T-helper 2 cell treated with Interferon-gamma antibody and Interleukin-4, amounts not matched to agents 5 μg/mL and 100 μg/mL, for 36 hours (primary cell): ENCODE data around the gene ZNF398.
"Not testable (repeated sequence)": the region's sequence is repeated elsewhere in the genome, so short reads cannot be mapped to it uniquely, and the experiment has no call there.

ENCODE experiments used
- DNase-seq: peaks from one replicate; pipeline ENCODE4 v3.0.0; 2021; ENCODE audit warnings: low spot score
- H3K27ac Mint-ChIP-seq: one replicate; pipeline ENCODE4 v1.8.0; 2021; ENCODE audit warnings: mild to moderate bottlenecking, mixed read lengths
- H3K27me3 Mint-ChIP-seq: one replicate; pipeline ENCODE4 v1.8.0; 2021; ENCODE audit warnings: low read depth, mixed read lengths
- H3K36me3 Mint-ChIP-seq: one replicate; pipeline ENCODE4 v1.8.0; 2021; ENCODE audit warnings: low read depth, mixed read lengths
- H3K4me1 Mint-ChIP-seq: one replicate; pipeline ENCODE4 v1.8.0; 2021; ENCODE audit warnings: low read depth, mixed read lengths
- H3K4me3 Mint-ChIP-seq: one replicate; pipeline ENCODE4 v1.8.0; 2022; ENCODE audit warnings: mild to moderate bottlenecking, moderate library complexity, mixed read lengths
- H3K9me3 Mint-ChIP-seq: one replicate; pipeline ENCODE4 v1.8.0; 2021; ENCODE audit warnings: mixed read lengths

ZNF398 gene

DNA sequence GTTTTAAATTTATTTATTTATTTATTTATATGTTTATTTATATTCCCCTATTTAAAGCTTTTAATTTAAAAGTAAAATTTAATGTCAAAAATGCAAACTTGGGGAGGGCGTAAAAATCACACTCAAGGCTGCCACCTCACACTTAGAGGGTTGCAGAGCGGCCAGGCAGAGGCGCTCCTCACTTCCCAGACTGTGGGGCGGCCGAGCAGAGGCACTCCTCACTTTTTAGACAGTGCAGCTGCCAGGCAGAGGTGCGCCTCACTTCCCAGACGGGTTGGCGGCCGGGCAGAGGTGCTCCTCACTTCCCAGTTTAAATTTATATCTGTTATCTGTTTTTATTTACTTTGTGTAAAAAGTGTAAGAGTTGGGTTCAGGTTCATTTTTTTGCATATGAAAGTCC, 11.1 kb upstream of the ZNF398 start:
- Mint-ChIP-seq H3K27ac (no peak overlapping the region), H3K4me3 (no peak overlapping the region), H3K27me3 (no peaks in the 10 kb centered on the region), H3K9me3 (peaks cover 2% of the 10 kb centered on the region), H3K4me1 (no peaks in the 10 kb centered on the region), H3K36me3 (peaks cover 30% of the 10 kb centered on the region)
- DNase-seq = no peak

DNA sequence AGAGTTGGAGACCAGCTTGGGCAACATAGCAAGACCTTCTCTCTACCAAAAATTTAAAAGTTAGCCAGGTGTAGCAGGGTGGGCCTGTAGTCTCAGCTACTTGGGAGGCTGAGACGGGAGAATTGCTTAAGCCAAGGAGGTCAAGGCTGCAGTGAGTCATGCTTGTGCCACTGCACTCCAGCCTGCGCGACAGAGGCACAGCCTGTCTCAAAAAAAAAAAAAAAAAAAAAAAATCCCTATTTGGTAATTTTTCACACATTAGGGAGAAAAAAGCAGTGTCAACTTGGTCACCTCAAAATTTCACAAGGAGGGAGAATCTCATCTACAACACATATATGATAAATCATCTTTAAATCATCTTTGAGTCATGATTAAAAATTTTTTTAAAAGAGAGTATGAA, 6.4 kb upstream of the ZNF398 start:
- Mint-ChIP-seq H3K27ac (no peak overlapping the region), H3K9me3 (no peaks in the 10 kb centered on the region), H3K4me3 (no peak overlapping the region), H3K27me3 (no peaks in the 10 kb centered on the region), H3K36me3 (peaks cover 6% of the 10 kb centered on the region), H3K4me1 (peaks cover 8% of the 10 kb centered on the region)
- DNase-seq = no peak

DNA sequence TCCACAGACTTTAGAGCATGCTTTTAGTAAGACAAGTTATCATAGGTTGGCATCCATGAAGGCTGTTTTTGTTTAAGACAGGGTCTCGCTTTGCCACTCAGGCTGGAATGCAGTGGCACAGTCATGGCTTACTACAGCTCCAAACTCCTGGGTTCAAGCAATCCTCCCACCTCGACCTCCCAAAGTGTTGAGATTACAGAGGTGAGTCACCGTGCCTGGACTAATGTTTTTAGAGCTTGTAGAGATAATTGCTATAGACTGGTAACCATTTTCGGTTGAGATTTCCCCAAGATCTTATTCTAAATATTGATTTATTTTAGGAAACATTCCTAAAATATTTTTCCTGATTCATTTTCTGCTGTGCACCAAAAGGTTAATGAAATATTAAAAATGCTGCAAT, 5.4 kb upstream of the ZNF398 start:
- no peak overlapping the region for H3K4me3 Mint-ChIP-seq
- H3K4me1 Mint-ChIP-seq = peaks cover 9% of the 10 kb centered on the region
- no peaks in the 10 kb centered on the region for H3K27me3 Mint-ChIP-seq
- no peak overlapping the region for H3K27ac Mint-ChIP-seq
- no peak for DNase-seq
- H3K9me3 Mint-ChIP-seq = no peaks in the 10 kb centered on the region
- H3K36me3 Mint-ChIP-seq = peaks cover 6% of the 10 kb centered on the region

DNA sequence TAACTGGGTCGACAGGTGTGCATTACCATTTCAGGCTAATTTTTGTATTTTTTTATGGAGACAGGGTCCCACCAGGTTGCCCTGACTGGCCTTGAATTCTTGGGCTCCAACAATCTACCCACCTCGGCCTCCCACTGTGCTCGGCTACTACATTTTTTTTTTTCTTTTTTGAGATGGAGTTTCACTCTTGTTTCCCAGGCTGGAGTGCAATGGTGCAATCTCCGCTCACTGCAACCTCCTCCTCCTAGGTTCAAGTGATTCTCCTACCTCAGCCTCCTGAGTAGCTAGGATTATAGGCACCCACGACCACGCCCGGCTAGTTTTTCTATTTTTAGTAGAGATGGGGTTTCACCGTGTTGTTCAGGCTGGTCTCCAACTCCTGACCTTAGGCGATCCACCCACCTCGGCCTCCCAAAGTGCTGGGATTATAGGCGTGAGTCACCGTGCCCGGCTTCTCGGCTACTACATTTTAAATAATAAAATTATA, 2.8 kb upstream of the ZNF398 start:
- not testable (repeated sequence) for DNase-seq, H3K27ac Mint-ChIP-seq, H3K27me3 Mint-ChIP-seq, H3K36me3 Mint-ChIP-seq, H3K9me3 Mint-ChIP-seq, H3K4me3 Mint-ChIP-seq
- H3K4me1 Mint-ChIP-seq = peaks cover 18% of the 10 kb centered on the region

DNA sequence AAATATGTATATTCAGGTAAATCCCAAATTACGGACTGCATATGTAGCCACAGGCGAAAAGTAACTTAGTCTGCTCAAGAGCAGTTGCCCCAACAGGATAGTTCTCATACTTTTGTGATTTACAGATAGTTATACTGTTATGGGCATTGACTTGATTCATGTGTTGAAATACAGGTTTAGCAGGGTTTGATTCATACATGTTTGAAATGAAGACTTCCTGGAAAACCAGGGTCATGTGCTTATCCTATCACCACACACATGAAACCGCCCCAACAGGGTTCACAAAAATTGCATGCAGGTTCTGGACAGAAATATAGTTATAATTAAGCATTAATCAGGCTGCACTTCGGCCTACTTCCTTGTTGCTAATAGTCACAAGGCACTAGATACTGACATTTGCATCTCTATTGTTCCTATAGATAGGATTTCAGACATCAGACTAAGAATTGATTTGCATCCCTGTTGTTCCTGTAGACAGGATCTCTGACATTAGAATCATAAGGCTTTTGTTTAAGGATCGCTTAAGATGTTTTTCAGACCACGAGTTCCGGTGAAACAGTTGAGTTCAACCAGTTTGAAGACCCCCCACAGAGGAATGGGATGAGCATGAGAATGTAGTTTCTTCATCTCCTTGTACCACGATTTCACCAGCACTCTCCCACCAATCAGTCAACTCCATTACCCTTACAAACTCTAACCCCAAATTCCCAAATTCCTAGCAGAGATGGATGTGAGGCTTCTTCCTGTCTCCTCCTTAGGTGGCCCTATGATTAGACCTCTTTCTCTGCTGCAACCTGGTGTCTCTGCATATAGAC, 2.0 kb upstream of the ZNF398 start:
- H3K4me3 Mint-ChIP-seq = peak overlapping the region; percentile 90
- H3K27ac Mint-ChIP-seq = peak overlapping the region; percentile 56
- peaks cover 22% of the 10 kb centered on the region for H3K4me1 Mint-ChIP-seq
- no peaks in the 10 kb centered on the region for H3K27me3 Mint-ChIP-seq
- no peak for DNase-seq
- H3K9me3 Mint-ChIP-seq = no peaks in the 10 kb centered on the region
- H3K36me3 Mint-ChIP-seq = peaks cover 6% of the 10 kb centered on the region

DNA sequence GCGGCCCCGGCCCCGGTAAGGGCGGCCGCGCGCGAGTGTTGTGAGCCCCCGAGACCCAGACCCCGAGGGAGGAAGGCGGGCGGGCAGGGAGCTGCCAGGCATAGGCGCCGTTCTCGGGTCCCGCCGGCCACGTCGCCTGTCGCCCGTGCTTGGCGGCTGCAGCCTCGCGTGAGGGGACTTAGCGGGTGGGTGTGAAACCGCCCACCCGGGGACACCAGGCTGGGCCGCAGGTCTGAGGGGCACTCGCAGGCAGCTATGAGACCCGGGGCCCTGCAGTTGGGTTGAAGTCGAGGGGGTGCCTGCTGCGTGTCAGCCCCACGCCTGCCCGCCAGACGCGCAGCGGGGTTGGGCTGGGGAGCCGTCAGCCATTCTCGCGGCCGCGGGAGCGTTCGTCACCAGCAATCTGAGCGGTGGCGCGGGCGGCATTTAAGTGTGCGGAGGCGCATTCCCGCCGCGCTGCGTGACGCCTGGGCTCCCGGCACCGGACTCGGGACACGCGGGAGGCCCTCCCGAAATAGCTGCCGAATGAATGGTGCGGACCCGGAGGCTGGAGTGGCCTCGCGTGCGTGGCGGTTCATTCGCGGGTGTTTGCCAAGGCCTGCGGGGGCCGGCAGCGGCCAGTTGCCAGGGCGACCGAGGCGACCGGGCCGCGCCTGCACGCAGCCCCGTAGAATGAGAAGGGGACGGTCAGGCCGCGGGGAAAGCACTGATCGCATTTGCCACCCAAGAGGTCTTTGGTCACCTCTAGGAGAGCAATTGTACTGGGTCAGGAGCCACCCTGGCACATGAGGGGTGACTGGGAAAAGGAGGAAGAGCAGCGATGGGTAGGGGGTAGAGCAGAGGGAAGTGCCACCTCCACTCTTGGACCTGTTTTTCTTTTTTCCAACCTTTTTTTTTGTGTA, 750 bp downstream of the ZNF398 start:
- H3K4me3 Mint-ChIP-seq = peak overlapping the region; percentile 85
- H3K27ac Mint-ChIP-seq = peak overlapping the region; percentile 69
- H3K4me1 Mint-ChIP-seq = peaks cover 24% of the 10 kb centered on the region
- no peaks in the 10 kb centered on the region for H3K9me3 Mint-ChIP-seq
- peaks cover 4% of the 10 kb centered on the region for H3K36me3 Mint-ChIP-seq
- H3K27me3 Mint-ChIP-seq = no peaks in the 10 kb centered on the region
- DNase-seq = peak; percentile 62

DNA sequence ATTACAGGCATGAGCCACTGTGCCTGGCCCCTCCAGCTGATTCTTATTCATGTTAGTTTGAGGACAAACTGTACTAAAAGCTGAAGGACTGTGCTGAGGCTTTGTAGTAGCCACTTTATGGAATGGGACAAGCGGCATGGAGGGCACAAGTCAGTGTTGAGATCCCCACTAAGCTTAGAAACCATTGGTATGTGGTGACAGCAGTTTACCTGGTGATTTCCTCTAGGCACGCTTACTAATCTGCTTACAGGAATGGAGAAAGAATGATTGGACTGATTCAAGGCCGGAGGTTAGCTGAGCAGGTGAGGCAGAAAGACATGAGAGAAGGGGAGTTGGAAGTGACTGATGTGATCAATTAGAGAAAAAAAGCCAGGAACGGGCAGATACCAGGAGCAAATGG, 3.7 kb downstream of the ZNF398 start:
- Mint-ChIP-seq H3K27me3 (no peaks in the 10 kb centered on the region), H3K27ac (no peak overlapping the region), H3K4me3 (no peak overlapping the region)

DNA sequence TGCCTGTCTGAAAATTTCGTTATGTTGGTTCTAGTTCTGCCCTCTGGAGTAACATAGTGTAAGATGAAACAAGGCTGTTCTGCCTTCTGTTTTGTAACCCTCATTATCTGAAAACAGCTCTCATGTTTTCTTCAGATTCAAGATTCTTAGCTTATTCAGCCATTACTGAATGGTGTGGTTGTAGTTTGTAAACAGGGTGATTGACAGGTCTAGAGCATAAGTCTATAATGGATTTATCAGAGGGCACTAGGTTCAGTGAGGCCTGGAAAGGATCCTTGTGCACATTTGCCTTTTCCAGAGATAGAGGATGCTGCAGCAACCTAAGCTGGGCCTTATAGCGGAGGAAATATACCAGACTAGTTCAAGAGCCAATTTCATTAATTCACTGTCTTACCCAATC, 6.1 kb downstream of the ZNF398 start:
- peaks cover 3% of the 10 kb centered on the region for H3K9me3 Mint-ChIP-seq
- H3K36me3 Mint-ChIP-seq = peaks cover 35% of the 10 kb centered on the region
- no peak for DNase-seq
- H3K4me1 Mint-ChIP-seq = peaks cover 14% of the 10 kb centered on the region
- no peak overlapping the region for H3K4me3 Mint-ChIP-seq
- no peaks in the 10 kb centered on the region for H3K27me3 Mint-ChIP-seq
- H3K27ac Mint-ChIP-seq = no peak overlapping the region

More for the DNA sequence above, 3.7 kb downstream of the ZNF398 start:
- peaks cover 23% of the 10 kb centered on the region for H3K36me3 Mint-ChIP-seq
- no peak for DNase-seq
- peaks cover 16% of the 10 kb centered on the region for H3K4me1 Mint-ChIP-seq
- peaks cover 3% of the 10 kb centered on the region for H3K9me3 Mint-ChIP-seq

DNA sequence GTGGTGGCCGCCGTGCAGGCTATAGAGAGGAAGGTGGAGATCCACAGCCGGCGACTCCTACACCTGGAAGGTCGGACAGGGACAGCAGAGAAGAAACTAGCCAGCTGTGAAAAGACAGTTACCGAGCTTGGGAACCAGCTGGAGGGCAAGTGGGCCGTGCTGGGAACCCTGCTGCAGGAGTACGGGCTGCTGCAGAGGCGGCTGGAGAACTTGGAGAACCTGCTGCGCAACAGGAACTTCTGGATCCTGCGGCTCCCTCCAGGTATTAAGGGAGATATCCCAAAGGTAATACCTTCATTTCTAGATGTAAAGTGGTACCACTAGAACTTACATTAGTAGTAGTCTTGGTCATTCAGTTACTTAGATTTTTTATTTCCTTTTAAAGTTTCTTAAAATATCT, 6.8 kb downstream of the ZNF398 start:
- peaks cover 3% of the 10 kb centered on the region for H3K9me3 Mint-ChIP-seq
- no peak overlapping the region for H3K4me3 Mint-ChIP-seq
- peaks cover 35% of the 10 kb centered on the region for H3K36me3 Mint-ChIP-seq
- peaks cover 8% of the 10 kb centered on the region for H3K4me1 Mint-ChIP-seq
- no peaks in the 10 kb centered on the region for H3K27me3 Mint-ChIP-seq
- no peak for DNase-seq
- no peak overlapping the region for H3K27ac Mint-ChIP-seq

DNA sequence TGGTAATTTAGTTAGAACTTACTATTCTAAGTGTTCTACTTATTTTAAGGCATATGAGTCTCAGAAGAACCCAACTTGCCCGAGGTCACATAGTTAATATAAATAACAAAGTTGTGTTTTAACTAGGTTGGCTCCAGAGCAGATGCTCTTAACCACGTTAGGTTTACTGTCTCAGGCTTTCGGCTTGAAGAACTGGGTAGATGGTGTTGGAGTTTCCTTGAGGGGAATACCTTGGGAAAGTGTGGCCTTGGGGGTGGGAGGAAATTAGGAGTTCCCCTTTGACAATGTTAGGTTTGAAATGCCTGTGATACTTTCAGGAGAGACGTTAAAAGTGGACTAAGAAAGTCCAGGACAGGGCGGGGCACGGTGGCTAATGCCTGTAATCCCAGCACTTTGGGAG, 9.6 kb downstream of the ZNF398 start:
- no peak for DNase-seq
- Mint-ChIP-seq H3K27ac (no peak overlapping the region), H3K4me1 (peaks cover 5% of the 10 kb centered on the region), H3K36me3 (peaks cover 39% of the 10 kb centered on the region), H3K4me3 (no peak overlapping the region), H3K27me3 (no peaks in the 10 kb centered on the region), H3K9me3 (peaks cover 3% of the 10 kb centered on the region)

DNA sequence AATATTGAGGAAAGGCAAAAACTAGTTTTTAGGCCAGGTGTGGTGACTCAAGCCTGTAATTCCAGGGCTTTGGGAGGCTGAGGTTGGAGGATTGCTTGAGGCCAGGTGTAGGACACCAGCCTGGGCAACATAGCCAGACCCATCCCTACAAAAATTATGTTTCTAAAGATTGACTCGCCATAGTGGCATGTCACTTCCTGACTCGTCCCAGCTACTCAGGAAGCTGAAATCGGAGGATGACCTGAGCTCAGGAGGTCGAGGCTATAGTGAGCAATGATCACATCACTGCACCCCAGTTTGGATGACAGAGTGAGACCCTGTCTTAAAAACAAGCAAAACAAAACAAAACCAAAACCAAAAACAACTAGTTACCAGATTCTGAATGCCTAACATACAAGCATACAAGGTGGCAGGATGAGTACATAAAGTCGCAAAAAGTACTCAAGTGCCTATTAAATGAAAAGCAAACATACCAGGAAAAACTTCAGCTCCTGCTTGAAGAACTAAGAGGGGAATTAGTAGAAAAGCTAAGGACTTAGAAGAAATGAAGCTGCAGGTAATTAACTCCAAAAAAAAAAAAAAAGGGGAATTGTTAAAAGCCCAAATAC, 14.1 kb downstream of the ZNF398 start:
- Mint-ChIP-seq H3K4me1 (peaks cover 8% of the 10 kb centered on the region), H3K27me3 (no peaks in the 10 kb centered on the region), H3K4me3 (no peak overlapping the region), H3K27ac (peak overlapping the region; percentile 41), H3K36me3 (peaks cover 32% of the 10 kb centered on the region), H3K9me3 (no peaks in the 10 kb centered on the region)
- DNase-seq = no peak

DNA sequence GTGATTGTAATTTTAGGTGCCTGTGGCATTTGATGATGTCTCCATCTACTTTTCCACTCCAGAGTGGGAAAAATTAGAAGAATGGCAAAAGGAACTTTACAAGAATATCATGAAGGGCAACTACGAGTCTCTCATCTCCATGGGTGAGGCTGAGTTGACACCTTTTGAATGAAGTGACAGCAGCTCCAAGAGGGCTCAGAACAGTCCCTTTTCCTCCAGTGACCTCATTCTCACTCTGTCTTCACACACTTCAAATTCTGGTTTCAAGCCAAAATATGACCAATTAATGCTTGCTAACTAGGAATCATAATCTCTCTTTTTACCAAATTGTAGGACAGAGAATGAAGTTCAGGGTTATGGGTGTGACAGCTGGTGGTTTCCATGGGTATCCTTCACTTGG, 18.9 kb downstream of the ZNF398 start:
- Mint-ChIP-seq H3K4me3 (no peak overlapping the region), H3K36me3 (peaks cover 42% of the 10 kb centered on the region), H3K27ac (no peak overlapping the region)

DNA sequence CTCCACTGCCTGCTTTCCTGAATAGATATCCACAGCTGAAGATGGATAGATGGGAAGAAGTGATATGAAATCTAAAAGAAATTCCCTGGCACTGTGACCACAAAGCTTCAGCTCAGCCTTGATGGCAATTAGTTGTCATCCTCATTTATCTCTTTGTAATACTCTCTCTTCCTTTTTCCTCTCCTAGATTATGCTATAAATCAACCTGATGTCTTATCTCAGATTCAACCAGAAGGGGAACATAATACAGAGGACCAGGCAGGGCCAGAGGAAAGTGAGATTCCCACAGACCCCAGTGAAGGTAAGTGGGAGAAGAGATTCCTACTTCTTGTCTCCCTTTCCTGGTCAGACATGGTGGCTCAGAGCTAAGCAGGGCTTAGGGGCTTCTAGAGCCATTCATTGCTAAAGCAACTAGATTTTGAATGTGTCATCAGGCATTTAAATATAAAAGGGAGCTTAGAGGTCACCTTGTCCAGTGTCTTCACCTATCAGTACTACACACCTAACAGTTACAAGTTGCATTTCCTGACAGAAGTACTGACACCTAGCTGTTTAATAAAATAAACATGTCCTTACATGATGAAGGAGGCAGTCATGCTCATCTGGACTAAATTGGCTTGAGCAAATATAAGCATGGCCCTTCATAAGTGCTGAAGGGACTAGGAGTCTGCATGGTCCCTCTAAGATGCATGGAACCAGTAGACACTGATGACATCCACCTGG, 19.5 kb downstream of the ZNF398 start:
- Mint-ChIP-seq H3K27me3 (no peaks in the 10 kb centered on the region), H3K36me3 (peaks cover 38% of the 10 kb centered on the region), H3K27ac (no peak overlapping the region), H3K4me3 (no peak overlapping the region), H3K4me1 (peaks cover 3% of the 10 kb centered on the region), H3K9me3 (no peaks in the 10 kb centered on the region)
- no peak for DNase-seq

More for the DNA sequence above, 18.9 kb downstream of the ZNF398 start:
- H3K27me3 Mint-ChIP-seq = no peaks in the 10 kb centered on the region
- peaks cover 6% of the 10 kb centered on the region for H3K4me1 Mint-ChIP-seq
- no peaks in the 10 kb centered on the region for H3K9me3 Mint-ChIP-seq
- no peak for DNase-seq
